Cortex of kidney (tissue), 1 donor: ENCODE results near the gene TBKBP1.

Experiments used
- DNase-seq: peaks from one replicate; lab custom pipeline; 2025; lab: John Stamatoyannopoulos, UW

Gene TBKBP1

GRCh38 chr17:47697906-47698711 is 4.1 kb downstream of the TBKBP1 start:
- no peak for DNase-seq

- DNase-seq, result no peak
Observed at GRCh38 chr17:47698749-47699535, 5.0 kb downstream of the TBKBP1 start.

DNA sequence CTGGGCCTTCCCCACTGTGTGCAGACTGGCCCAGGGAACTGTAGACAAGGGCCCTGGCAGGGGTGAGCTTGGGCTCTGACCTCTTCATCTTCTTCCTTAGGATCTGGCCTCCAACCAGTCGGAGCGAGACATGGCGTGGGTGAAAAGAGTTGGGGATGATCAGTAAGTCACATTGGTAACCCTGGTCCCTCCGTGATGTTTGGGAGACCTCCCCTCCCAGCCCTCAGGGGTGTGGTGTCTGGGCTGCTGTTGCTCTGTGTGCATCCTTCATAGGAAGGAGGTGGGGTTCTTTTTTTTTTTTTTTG is 5.5 kb downstream of the TBKBP1 start:
- DNase-seq, result no peak

- DNase-seq, result no peak
Observed at GRCh38 chr17:47700471-47701449, 6.8 kb downstream of the TBKBP1 start.

GRCh38 chr17:47701608-47702007 is 7.6 kb downstream of the TBKBP1 start:
- DNase-seq, result no peak

DNA sequence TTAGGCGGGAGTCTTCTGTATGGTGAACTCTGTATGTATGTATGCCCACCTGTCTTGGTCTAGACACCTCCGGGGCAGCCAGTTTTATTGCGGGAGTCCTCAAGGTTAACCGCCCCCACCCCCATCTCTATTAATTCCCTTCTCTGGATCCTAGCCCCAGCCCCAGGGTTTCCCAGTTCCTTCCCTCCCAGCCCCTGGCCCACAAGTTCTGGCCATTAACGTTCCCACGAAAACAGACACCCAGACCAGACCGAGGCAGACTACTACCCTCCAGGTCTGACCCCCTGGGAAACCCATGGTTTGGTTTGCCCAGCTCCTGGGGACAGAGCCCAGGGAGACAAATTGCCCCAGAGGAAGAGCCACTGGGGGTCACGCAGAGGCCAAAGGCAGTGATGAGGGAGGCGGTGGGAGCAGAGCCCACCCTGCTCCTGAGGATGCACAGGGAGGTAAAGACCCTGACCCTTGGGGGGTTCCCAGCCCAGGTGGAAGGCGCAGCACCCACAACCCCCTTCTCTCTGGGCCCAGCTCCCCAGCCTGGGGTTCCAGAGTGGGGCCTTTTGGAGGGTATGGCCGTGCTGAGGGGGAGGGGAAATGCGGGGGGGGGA is 8.5 kb downstream of the TBKBP1 start:
- DNase-seq, result no peak

DNA sequence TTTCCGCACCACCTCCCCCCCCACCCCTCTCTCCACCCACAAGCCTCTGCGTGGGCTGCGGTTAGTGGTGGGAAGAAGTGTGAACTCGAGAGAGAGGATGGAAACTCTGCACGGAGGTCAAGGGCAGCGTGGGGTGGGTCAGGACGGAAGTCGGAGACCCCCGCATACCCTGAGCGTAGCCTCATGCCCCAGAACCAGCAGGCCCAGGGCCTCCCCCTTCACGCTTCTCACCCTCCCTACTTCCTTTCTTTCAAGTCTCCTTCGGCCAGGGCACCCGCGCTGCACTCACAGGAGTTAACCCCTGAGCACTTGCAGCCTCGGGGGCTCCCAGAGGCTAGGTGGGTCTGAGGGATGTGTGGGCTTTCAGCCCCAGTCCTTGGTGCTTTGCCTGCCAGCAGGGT is 9.2 kb downstream of the TBKBP1 start:
- DNase-seq, result no peak

GRCh38 chr17:47703671-47704070 is 9.7 kb downstream of the TBKBP1 start:
- DNase-seq, result no peak

DNA sequence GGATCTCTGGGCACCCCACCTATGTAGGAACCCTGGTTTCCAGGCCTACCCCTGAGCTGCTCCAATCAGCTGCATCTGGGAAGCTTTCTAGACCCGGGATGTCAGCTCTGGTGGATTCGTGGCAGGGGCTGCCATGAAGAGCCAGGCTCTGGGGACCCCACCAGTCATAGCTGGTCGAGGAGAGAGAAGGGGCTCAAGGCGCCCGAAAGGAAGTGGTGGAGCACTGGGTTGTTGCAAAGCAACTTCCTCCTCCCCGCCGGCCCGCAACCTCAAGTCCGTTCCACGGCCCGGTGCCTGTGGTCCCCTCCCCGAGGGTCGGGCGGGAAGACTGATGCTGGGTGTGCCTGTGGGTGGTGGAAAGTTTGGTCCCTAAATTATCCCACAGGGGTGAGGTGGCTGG is 10.2 kb downstream of the TBKBP1 start:
- no peak for DNase-seq

GRCh38 chr17:47704736-47705135 is 10.8 kb downstream of the TBKBP1 start:
- no peak for DNase-seq

- DNase-seq, result no peak
Observed at GRCh38 chr17:47705536-47706530, 11.9 kb downstream of the TBKBP1 start.

DNA sequence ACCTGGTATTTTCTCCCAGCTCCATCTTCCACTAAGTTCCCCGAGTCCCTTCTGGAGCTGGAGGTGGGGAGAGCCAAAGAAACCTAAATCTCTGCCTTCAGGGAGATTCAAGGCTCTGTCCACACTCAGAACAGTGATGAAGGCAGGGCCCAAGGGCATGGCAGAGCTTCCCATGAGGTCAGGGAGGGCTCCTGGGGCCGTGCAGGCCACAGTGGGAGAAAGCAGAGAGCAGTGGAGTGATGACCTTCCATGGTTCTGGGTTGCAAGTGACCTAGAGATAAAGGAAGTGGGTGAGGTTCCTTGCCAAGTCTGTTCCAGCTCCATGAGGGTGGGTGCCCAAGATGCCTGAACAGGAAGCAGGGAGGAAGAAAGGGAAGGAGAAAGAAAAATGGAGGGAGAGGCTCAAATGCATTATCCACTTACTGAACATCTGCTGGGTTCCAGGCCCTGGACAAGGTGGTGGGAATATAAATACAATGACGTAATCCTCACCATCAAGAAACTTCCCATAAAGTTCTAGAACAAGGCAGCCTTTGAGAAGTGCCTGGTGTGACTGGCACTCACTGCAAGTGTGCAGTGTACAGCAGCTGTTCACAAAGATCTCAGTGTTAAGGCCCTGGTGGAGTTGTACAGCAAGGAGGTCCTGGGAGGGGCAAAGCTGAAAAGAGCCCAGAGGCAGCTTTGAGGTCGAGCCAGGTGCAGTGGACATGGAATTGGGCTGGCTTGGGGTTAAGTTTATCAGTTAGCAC is 13.3 kb downstream of the TBKBP1 start:
- DNase-seq, result no peak

DNA sequence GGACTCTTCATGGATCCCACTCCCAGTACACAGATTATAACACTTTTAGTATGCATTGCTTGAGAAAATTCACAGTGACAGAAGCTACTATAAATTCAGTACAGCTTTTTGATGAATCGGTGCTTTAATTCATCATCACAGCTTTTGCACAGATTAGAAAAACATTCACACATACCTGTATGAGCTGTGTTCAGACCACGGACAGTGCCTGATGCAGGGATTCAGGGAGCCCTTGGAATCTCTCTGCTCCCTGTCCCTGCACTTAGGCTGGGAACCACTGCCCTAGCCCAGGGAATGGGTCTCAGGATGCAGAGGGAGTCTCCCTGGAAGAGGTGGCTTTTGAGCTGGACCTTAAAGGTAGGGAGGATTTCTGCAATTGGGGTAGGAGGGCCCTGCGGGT is 13.9 kb downstream of the TBKBP1 start:
- DNase-seq, result no peak

- no peak for DNase-seq
Observed at GRCh38 chr17:47708312-47708863, 14.4 kb downstream of the TBKBP1 start.

GRCh38 chr17:47708864-47709541 is 15.0 kb downstream of the TBKBP1 start:
- no peak for DNase-seq

GRCh38 chr17:47709594-47709993 is 15.6 kb downstream of the TBKBP1 start:
- no peak for DNase-seq

GRCh38 chr17:47711366-47712099 is 17.6 kb downstream of the TBKBP1 start:
- no peak for DNase-seq

- no peak for DNase-seq
Observed at GRCh38 chr17:47712330-47713023, 18.5 kb downstream of the TBKBP1 start.
